BLaER1 treated with 17β-estradiol and CSF1 and Interleukin-3, amounts not matched to agents 10 nM and 100 nM (cell line): ENCODE results near the gene GRHL3.

Source experiments
- H3K27ac ChIP-seq, 11 experiments: shearing (Covaris generic); formaldehyde crosslinking; 2 replicates each; pipeline ENCODE4 v1.8.1; 2022
- H3K27me3 ChIP-seq, 11 experiments: shearing (Covaris generic); formaldehyde crosslinking; 2 replicates each; pipeline ENCODE4 v1.8.1; 2022
- H3K36me3 ChIP-seq, 11 experiments: shearing (Covaris generic); formaldehyde crosslinking; 2 replicates each; pipeline ENCODE4 v1.8.1; 2022
- H3K4me1 ChIP-seq, 10 experiments: shearing (Covaris generic); formaldehyde crosslinking; 2 replicates each; pipeline ENCODE4 v1.8.1; 2022
- H3K4me2 ChIP-seq, 11 experiments: shearing (Covaris generic); formaldehyde crosslinking; 2 replicates each; pipeline ENCODE4 v1.8.1; 2022
- H3K4me3 ChIP-seq, 10 experiments: shearing (Covaris generic); formaldehyde crosslinking; 2 replicates each; pipeline ENCODE4 v1.8.1; 2022
- H3K9ac ChIP-seq, 11 experiments: shearing (Covaris generic); formaldehyde crosslinking; 2 replicates each; pipeline ENCODE4 v1.8.1; 2022
- H3K9me3 ChIP-seq, 11 experiments: shearing (Covaris generic); formaldehyde crosslinking; replicated peaks in 1 of 11; 2 replicates each; pipeline ENCODE4 v1.8.1; 2022
- H4K20me1 ChIP-seq, 11 experiments: shearing (Covaris generic); formaldehyde crosslinking; 2 replicates each; pipeline ENCODE4 v1.8.1; 2022
- Cebpa-rat ChIP-seq, 11 experiments: shearing (Covaris generic); IDR thresholded peaks; 2 replicates each; pipeline ENCODE4 v1.8.1; 2022

GRHL3 gene

DNA sequence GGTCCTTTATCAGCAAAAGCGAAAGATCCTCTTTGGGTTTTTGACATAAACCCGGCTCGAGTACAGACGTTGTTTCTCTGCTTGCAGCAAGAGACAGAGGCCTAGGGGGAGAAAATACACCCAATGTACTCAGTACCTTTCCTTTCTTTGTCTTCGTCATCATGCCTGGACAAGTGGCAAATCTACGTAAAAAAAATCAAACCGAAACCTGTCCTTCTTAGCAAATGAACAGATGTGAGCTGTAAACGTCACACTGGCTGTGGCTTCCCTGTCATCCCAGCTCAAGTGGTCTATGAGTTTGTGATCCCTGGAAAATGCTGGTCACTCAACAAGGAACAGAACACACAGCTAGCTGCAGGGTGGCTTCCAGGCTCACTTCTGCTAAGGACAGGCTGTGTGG lies 54.6 kb downstream of the GRHL3 start:
- Histone ChIP-seq H3K27me3 (no peaks in the 10 kb centered on the region), H3K27ac (no peak overlapping the region), H3K9me3 (no peaks in the 10 kb centered on the region), H3K9ac (no peak overlapping the region), H3K4me2 (no peak overlapping the region), H3K4me3 (no peak overlapping the region), H4K20me1 (no peaks in the 10 kb centered on the region; a peak in 1 of 22 replicates), H3K36me3 (no peaks in the 10 kb centered on the region), H3K4me1 (peaks cover 0 to 11% (median 9%) of the 10 kb centered on the region in 10 experiments; a peak in 12 of 20 replicates)
- no peak for TF ChIP-seq Cebpa-rat (IDR thresholded peaks at IDR 0.05)

GRCh38 chr1:24374891-24375786 lies 56.0 kb downstream of the GRHL3 start:
- H3K27me3 ChIP-seq = no peaks in the 10 kb centered on the region
- no peaks in the 10 kb centered on the region for H3K9me3 ChIP-seq
- H4K20me1 ChIP-seq = no peaks in the 10 kb centered on the region; a peak in 1 of 22 replicates
- H3K4me1 ChIP-seq = peaks cover 0 to 17% (median 10%) of the 10 kb centered on the region in 10 experiments; a peak in 13 of 20 replicates
- no peak for TF ChIP-seq Cebpa-rat (IDR thresholded peaks at IDR 0.05)
- no peaks in the 10 kb centered on the region for H3K36me3 ChIP-seq
- H3K9ac ChIP-seq = no peak overlapping the region
- no peak overlapping the region for H3K4me3 ChIP-seq
- no peak overlapping the region for H3K27ac ChIP-seq
- H3K4me2 ChIP-seq = no peak overlapping the region

GRCh38 chr1:24379733-24380315 lies 60.7 kb downstream of the GRHL3 start:
- H4K20me1 ChIP-seq = no peaks in the 10 kb centered on the region; a peak in 1 of 22 replicates
- peaks cover 0 to 8% (median 0%) of the 10 kb centered on the region in 11 experiments; a peak in 1 of 22 replicates for H3K27me3 ChIP-seq
- H3K27ac ChIP-seq = 0 out of 22 replicates have a peak overlapping the region, but pooled peaks of 1 of the 11 experiments have one; percentile 48
- no peaks in the 10 kb centered on the region for H3K9me3 ChIP-seq
- peak overlapping the region in 4 of 11 experiments; percentile 18 to 38 (median 30); a peak in 5 of 22 replicates for H3K4me2 ChIP-seq
- TF ChIP-seq Cebpa-rat (IDR thresholded peaks at IDR 0.05) = no peak
- H3K4me1 ChIP-seq = peaks cover 5 to 32% (median 16%) of the 10 kb centered on the region in 10 experiments
- no peak overlapping the region for H3K9ac ChIP-seq
- H3K4me3 ChIP-seq = no peak overlapping the region
- H3K36me3 ChIP-seq = no peaks in the 10 kb centered on the region

- H3K27me3 ChIP-seq = peaks cover 0 to 8% (median 0%) of the 10 kb centered on the region in 11 experiments; a peak in 1 of 22 replicates
- H4K20me1 ChIP-seq = no peaks in the 10 kb centered on the region; a peak in 1 of 22 replicates
- no peak overlapping the region for H3K27ac ChIP-seq
- no peaks in the 10 kb centered on the region for H3K9me3 ChIP-seq
- no peaks in the 10 kb centered on the region for H3K36me3 ChIP-seq
- peaks cover 6 to 39% (median 23%) of the 10 kb centered on the region in 10 experiments for H3K4me1 ChIP-seq
- no peak for TF ChIP-seq Cebpa-rat (IDR thresholded peaks at IDR 0.05)
- peak overlapping the region in 3 of 11 experiments; percentile 18 to 38 (median 38); a peak in 2 of 22 replicates for H3K4me2 ChIP-seq
- no peak overlapping the region for H3K9ac ChIP-seq
- no peak overlapping the region for H3K4me3 ChIP-seq
Measured at GRCh38 chr1:24380508-24380907, 61.4 kb downstream of the GRHL3 start.

GRCh38 chr1:24381256-24381655 lies 62.1 kb downstream of the GRHL3 start:
- no peaks in the 10 kb centered on the region; a peak in 1 of 22 replicates for H4K20me1 ChIP-seq
- H3K4me3 ChIP-seq = no peak overlapping the region
- TF ChIP-seq Cebpa-rat (IDR thresholded peaks at IDR 0.05) = no peak
- no peaks in the 10 kb centered on the region for H3K9me3 ChIP-seq
- H3K27me3 ChIP-seq = peaks cover 0 to 8% (median 0%) of the 10 kb centered on the region in 11 experiments; a peak in 1 of 22 replicates
- no peak overlapping the region for H3K9ac ChIP-seq
- H3K27ac ChIP-seq = no peak overlapping the region
- peaks cover 6 to 46% (median 28%) of the 10 kb centered on the region in 10 experiments for H3K4me1 ChIP-seq
- no peaks in the 10 kb centered on the region for H3K36me3 ChIP-seq
- no peak overlapping the region for H3K4me2 ChIP-seq

DNA sequence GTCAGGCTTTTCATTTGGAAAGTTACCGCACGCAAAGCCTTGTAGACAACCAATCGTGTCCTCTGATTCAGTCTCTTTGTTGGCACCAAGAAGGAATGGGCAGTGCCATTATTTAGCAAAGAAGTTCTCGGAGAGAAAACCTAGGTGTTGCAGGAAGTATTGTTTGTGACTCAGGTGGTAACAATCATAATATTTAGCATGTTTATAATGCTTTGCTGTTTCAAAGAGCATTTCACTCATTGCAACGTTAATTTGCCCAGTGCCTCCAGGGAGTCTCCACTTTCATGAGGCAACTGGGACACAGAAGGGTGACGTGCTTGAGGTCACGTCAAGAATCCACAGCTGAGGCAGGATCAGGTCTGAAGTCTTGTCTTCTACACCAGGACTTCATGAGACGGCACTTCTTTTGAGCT lies 63.0 kb downstream of the GRHL3 start:
- no peak overlapping the region for H3K27ac ChIP-seq
- no peaks in the 10 kb centered on the region for H3K36me3 ChIP-seq
- no peaks in the 10 kb centered on the region for H3K9me3 ChIP-seq
- peak overlapping the region in 3 of 11 experiments; percentile 10 to 32 (median 12); a peak in 6 of 22 replicates for H3K4me2 ChIP-seq
- peaks cover 0 to 8% (median 0%) of the 10 kb centered on the region in 11 experiments; a peak in 2 of 22 replicates for H3K27me3 ChIP-seq
- H3K4me1 ChIP-seq = peaks cover 6 to 48% (median 28%) of the 10 kb centered on the region in 10 experiments
- H3K9ac ChIP-seq = no peak overlapping the region
- H4K20me1 ChIP-seq = no peaks in the 10 kb centered on the region; a peak in 1 of 22 replicates
- no peak for TF ChIP-seq Cebpa-rat (IDR thresholded peaks at IDR 0.05)
- no peak overlapping the region for H3K4me3 ChIP-seq

DNA sequence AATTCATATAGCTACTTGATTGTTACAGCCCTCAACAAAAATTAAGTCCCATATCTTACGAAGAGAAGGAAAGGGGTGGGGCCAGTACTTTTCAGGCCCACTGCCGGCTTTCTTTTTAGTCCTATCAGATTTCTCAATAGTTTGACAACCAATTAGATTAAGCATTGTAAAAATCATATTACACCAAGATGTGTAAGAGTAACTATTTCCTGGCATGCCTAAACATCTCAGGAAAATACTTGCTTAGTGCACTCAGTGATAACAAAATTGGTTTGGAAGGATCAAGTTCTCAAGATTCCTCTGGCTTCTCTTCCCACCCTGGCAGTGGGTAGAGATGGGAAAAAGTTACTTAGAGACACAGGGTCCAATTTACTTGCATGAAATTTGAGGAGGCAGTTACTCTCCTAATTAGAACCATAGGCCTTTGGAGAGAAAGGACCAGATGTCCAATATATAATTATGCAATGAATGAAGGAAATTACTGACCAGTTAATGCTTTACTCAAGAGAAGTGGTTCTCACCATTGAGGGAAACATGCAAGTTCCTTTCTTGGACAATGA lies 64.3 kb downstream of the GRHL3 start:
- peak overlapping the region in 5 of 11 experiments; percentile 4 to 77 (median 72); a peak in 9 of 22 replicates for H3K27ac ChIP-seq
- no peaks in the 10 kb centered on the region for H4K20me1 ChIP-seq
- no peak overlapping the region for H3K9ac ChIP-seq
- H3K36me3 ChIP-seq = no peaks in the 10 kb centered on the region
- H3K27me3 ChIP-seq = peaks cover 0 to 8% (median 0%) of the 10 kb centered on the region in 11 experiments; a peak in 2 of 22 replicates
- peak overlapping the region in 8 of 11 experiments; percentile 50 to 88 (median 61); a peak in 14 of 22 replicates for H3K4me2 ChIP-seq
- H3K4me3 ChIP-seq = no peak overlapping the region
- no peaks in the 10 kb centered on the region for H3K9me3 ChIP-seq
- peaks cover 6 to 53% (median 28%) of the 10 kb centered on the region in 10 experiments for H3K4me1 ChIP-seq
- TF ChIP-seq Cebpa-rat (IDR thresholded peaks at IDR 0.05) = no peak

GRCh38 chr1:24384251-24385090 lies 65.3 kb downstream of the GRHL3 start:
- Histone ChIP-seq H3K4me3 (peak overlapping the region in 1 of 10 experiments; percentile 17; a peak in 1 of 20 replicates), H3K27me3 (peaks cover 0 to 8% (median 0%) of the 10 kb centered on the region in 11 experiments; a peak in 2 of 22 replicates), H3K9ac (peak overlapping the region in 6 of 11 experiments; percentile 1 to 62 (median 45); a peak in 7 of 22 replicates), H3K27ac (peak overlapping the region in 9 of 11 experiments; percentile 4 to 77 (median 57); a peak in 17 of 22 replicates), H3K36me3 (no peaks in the 10 kb centered on the region), H4K20me1 (no peaks in the 10 kb centered on the region), H3K4me1 (peaks cover 6 to 53% (median 28%) of the 10 kb centered on the region in 10 experiments), H3K4me2 (peak overlapping the region; percentile 18 to 88 (median 58); a peak in 21 of 22 replicates), H3K9me3 (no peaks in the 10 kb centered on the region)
- peak in 5 of 11 experiments; percentile 11 to 68 (median 12); a peak in 4 of 22 replicates for TF ChIP-seq Cebpa-rat (IDR thresholded peaks at IDR 0.05)
